Activated effector memory CD4-positive, alpha-beta T cell treated with Interleukin-2 at 50 U/mL for 16 hours (primary cell): ENCODE results near the gene GLI3.

ENCODE experiments used
- DNase-seq: peaks from one replicate; pipeline ENCODE4 v3.0.0-alpha.2; 2020

The GLI3 gene

DNA sequence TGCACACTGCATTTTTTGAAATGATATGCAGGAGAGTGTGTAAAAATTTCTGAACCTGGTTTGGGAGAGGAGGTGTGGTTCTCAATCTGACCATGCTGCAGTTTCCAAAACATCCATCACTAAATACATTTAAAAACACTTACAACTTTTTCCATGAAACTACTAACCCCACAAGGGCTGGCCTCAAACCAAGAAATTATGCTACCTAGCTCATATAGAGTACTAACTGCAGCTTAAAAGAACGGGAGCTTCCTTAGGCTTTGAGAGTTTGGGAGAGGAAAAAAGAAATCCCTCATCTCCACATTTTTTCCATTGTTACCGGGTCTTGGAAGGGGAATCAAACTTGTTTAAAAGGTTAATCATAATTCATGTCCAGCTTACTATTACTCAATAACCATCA, 214.2 kb downstream of the GLI3 start:
- DNase-seq, result no peak

DNA sequence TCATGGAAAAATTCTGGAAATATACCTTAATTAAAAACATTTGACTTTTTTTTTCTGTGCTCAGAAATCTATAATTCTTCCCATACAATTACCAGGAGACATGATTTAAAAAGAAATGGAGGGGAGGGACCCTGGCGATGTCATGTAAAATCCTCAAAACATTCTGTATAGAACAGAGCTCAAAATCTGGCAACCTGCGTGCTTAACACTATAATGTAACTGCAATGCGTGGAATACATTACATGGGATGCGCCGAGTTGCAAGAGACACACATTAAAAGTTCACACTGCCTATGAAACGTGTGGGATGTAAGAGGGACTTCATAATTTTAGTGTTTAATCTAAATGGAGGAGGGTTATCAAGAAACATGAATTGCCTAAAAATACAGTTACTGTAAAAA, 215.0 kb downstream of the GLI3 start:
- no peak for DNase-seq

DNA sequence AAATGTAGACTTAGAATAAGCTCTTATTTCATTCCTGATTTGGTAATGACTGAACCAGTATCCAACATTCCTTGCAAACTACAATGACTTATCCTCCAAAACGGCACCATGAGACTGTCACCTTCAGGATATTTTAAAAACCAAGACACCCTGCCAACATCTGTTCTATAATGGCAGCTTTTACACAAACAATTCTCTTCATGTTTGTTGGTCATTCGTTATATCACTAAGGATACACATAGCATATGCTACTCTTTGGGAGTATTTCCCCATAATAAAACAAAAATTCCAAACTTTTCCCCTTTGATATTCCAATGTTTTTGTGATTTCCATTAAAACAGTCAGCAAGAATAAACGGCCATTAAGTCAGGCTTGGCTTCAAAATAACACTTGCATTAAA, 215.4 kb downstream of the GLI3 start:
- no peak for DNase-seq

DNA sequence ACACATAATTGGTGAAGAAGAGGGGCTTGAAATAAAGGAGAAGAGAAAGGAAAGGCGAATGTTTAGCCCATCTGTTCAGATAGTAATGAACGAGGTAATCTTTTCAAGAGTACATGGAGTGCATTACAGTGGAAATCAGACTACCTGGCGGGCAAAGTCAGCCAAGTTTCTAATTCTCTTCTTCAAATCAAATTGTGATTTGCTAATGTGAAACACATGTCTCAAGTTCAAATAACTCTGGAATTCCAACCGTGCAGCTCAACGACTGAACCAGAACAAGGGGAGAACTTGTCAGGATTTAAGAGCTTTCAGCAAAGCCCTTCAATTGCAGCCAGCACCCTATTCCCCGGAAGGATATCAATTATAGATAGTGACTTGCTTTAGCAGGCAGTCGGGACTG, 216.9 kb downstream of the GLI3 start:
- DNase-seq, result no peak

DNA sequence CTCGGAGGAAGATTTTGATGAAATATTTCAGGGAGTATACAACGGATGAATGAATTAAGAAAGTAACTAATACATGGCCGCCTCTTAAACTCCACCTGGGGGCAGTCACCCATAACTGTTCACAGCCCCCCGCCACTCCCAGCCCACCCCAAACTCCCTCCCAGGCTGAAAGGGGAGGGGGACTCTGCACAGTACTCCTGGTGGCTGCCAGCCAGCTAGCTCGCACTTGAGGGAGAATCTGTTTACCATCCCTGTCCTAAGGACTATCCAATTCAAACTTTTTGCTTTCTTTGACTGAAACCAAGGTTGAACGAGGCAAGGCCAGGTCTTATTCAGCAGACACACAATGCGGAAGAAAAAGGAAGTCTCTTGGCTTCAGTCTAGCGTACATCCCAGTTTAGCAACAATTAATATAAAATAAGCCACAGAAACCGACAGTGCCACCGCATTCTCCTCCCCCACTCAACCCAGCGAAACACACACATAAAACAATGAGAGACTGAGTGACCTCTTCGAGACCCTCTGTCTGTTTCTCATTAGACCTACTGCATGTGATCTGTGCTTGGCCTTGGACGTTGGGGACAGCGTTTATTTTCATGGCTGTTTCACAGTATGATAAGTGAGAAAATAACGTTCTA, 219.5 kb downstream of the GLI3 start:
- no peak for DNase-seq

DNA sequence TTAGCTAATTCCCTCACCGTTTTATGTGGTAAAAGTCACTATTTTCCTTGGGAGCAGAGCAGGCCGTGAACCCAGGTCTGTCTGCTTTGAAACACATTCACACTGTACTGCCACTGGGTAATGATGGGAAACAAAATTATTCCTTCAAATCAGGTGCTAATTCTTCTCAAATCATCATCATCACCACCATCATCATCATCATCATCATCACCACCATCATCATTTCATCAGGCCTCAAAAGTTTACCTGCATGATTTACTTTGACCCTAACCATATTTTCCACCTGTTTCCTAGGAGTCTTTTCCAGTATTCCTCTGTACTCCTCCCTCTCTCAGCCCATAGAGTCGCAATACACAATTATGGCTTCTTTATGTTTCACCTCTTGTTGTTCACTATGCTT, 220.5 kb downstream of the GLI3 start:
- DNase-seq, result no peak

DNA sequence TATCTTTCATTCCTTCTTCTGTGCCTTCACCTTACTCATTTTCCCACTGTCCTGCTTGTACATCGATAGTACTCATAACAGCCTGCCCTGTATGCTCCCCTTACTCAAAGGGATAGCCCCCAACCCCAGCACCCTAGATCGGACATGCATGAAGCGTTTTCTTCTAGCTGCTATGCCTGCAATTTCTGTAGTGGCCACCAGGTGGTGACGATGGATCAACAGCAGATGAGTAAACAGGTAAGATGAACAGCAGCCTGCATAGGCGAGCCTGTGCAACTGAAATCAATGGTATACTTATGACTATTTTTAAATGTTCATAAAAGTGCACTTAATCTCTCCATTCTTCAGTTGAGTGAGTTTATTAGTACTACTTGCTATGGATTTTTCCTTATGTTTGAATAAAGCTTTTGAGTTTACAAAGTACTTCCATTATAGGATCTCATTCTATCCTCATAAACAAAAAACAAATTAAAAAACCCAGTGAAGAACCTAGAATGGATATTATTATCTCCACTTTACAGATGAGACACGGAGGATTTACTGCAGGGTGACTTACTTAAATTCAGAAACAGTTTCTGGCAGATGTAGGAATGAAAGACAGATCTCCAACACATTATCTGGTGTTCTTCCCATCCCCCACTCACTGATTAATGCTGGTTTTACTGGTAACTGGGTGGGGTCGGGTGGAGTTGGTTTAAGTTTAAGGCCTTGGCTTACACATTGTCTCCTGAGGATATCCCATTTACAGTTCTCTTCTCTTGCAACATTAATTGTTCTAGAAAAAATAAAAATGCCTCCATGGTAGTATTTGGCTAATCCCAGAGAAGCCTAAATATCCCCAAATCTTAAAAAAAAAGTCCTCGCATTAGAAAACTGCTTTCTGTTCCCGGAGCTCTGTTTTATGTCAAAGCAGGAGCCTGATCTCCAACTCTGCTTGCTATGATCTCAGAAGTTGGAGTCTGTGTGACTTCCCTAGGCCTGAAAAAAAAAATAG, 222.1 kb downstream of the GLI3 start:
- DNase-seq, result no peak

DNA sequence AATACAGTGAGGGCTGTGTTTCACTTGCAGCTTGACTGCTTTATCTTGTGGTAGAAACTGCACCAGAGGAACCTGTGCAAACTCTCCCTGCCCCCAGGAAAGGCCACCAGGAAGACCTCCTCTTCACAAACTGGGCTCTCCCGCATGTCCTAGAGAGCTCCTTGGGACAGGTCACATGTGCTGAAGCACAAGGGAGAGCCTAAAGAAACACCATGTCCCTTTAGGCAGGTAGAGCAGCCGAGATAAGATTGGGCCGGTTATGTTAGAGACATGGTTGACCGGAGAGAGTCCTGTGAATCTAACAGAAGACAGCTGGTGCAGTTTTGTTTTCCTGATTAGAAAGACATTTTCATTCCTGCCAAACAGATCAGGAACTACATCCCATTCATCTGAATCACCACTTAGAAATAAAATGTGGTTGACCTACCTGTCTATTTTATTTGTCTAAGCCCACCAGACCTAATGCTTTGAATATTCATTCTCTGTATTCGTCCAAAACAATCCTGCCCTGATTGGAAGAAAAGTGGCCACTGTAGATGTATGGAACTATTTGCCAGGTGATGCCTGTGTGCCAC, 224.1 kb downstream of the GLI3 start:
- DNase-seq, result no peak

DNA sequence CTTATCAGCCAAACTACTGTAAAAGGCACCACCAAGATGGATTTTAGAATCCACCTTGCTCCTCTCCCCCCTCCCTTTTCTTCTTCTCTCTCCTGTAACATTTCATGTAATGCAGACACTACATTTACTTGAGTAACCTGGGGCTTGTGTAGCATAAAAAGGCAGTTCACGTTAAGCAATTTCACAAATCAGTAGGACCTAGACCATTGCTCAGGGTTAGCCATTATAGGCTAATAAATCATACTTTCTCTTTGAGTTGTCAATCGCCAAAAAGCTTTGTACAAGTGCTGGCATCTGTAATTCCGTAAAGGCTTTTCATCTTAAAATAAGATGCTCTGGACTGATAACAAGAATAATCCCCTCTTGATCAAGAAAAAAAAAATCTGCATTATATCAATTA, 224.7 kb downstream of the GLI3 start:
- DNase-seq, result no peak

DNA sequence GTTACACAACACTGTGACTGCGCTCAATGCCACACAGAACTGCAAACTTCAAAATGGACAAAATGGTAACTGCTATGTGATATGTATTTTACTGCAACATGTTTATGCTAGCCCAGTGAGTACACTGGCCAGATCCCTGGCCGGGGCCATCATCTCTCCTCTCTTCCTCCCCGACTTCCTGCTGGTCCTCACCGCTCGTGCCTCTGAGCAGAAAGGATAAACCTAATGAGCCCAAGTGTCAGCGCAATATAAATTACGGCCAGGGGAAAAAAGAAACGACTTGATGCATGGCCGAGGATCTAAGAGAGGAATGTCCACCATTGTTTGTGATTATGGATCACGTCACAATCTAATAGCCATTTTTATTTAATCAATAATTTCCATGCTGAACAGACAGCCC, 225.2 kb downstream of the GLI3 start:
- no peak for DNase-seq

DNA sequence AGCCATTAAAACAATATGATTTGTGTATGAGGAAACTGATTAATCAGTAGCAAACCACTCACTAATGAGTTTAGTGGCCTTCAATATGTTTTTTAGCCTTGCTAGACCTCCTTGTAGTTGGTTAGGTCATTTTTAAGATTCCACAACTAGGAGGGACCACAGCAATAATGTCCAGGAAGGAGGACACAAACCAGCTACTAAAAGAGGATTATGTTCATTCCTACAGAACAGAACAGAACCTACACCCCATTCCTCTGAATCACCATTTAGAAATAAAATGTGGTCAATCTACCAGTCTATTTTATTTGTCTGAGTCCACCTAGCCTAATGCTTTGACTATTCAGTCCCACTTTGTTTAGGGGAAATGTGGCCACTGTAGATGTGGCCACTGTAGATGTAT, 226.3 kb downstream of the GLI3 start:
- no peak for DNase-seq

DNA sequence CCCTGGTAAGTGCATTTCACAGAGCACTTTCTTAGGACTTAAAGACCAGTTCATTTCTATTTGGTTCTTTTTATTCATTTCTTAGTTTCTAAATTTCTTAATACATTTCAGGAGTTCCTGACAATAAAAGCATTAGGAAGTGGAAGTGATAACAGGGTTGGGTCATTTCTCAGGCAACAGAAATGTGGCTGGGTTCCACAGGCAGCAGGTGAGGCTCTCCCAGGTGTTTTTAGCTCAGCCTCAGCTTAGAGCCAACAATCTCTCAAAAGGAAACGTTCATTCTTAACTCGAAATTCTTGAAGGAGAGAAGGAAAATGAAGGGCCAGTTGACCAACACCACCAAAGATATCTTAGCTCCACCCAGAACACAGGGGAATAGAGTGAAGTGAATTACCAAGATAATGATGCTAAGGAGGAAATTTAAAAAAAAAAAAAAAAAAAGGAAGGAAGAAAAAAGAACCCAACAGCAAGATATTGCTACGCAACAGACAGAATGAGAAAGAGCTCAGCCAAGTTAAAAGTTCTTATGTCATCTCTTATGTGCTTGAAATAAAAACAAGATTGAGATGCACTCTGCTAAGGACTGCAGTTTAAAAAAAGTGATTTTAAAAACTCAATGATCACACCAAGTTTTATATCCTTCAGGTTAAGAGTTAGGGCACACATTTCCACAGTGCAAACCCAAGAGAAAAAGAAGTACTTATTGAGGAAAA, 230.1 kb downstream of the GLI3 start:
- no peak for DNase-seq

DNA sequence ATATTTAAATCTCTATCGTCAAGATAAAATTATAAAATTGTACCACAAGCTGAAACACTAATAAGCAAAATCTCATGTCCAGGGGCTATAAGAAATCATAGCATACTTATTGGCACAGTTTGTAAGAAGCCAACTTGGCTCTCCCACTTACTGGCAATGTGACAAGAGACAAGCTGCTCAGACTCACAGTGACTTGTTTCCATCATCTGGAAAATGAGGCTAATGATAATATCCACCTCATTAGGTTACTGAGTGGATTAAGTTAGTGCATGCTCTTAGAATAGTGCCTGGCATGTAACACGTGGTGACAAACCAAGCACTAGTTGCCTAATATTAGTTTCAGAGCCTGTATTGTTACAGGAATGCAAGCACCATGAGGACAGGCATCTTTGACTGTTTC, 234.4 kb downstream of the GLI3 start:
- no peak for DNase-seq

DNA sequence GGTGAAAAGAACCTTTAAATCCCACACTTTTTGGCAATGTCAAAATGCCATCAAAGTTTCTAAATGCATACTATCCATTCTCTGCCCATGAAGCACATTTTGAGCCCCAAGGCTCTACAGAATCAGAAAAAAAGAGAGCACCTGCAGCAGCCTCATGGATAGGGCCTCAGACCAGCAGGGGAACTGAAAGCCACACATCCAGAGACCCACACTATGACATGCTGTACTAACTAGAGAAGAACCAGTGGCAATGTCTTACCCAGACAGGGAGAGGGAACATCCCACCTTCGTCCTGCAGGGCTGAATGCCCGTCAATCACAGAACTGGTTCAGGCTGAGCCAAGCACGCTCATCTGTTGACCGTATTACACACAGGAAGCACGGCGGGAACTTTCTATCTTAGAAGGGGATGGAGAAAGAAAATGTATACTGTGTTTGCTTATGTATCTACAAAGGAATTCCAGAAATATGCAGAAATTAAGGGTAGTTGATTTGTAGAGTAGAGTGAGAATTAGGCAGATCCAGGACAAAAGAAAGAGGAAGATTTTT, 237.2 kb downstream of the GLI3 start:
- DNase-seq, result no peak

DNA sequence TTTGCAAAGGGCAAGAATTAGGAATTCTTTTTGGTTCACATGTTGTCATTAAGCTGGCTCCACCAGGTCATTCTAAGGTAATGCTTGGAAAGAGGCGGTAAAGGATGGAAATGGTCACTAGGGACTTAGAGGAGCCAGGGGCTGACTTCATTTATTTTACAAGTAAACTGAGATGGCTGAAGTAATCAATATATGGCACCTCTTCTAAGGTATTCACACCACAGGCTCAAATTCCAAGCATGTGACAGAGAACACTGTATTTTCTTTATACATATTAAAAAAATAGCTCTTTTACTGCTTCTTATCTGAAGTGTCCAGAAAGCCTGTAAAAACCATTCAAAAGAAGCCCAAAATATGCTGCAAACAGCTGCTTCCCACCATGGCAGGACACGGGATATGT, 239.0 kb downstream of the GLI3 start:
- no peak for DNase-seq

DNA sequence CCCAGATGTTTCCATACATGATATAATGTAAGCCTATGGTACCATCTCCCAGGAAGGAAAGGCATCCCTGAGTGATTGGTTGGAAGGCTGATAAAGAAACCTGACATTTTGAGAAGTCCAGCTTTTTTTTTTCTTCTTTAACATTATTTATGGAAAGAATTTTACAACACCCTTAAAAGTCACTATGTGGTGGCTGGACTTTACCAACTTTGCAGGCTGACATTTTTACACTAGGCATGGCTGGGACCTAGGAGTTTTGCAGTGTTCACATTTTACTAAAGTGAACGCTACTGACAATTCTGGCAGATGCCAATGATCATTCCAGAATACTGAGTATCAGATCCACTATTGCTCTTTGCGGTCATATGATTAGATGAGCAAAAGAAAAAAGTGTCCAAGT, 239.9 kb downstream of the GLI3 start:
- no peak for DNase-seq

DNA sequence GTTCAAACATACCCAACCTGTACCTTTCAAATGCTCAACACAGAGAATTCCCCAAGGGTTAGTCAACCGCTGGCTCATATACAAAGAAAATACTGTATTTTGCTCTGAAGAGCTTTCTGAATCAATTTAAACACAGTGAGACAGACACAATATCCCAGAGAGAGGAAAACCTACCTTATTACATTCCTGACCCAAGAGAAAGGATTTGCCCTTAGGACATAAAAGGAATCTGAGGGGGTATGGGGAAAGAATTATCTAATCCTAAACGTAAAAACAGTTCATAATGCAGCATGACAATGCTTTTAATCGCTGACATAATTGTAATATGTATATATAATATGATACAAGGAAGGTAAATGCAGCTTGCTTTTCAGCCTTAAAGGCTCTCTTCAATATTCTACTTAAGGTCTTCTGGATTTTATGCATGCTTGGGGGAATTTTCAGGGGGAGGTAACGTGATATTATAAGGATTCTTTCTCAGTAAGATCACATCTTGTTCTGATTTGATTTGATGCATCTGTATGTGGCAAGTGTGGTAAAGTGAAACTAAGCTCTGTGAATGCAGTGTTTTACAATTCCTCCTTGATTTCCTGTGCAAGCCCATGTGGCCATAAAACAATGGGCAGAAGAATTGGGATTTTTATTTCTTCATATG, 240.5 kb downstream of the GLI3 start:
- DNase-seq, result no peak

DNA sequence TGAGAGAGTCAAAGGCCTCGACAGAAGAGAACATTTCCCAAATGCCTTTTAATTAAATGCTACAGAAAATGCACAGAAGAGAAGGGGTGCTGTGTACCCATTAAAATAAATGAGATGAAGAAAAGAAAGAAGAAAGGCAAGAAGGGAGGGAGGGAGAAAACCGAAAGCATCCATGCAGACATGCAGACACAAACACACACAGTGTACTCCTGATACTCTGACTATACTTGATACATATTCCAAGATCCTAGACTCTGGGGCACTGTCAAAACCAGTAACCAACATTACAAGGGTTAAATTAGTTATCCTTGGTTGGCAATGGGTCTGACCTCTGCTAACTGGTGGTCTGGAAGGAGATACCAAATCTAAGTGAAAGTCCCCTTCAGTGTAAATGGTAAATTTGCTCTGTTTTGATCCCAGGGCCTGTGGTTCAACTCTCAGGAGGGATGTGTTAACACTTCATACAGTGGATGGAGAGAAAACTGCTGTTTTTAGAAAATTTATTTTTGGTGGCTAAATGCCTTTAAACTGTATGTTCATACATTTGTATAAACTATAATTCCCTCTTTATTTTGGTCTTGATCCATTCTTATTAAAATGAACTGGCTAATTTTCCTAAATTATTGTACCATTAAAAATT, 241.3 kb downstream of the GLI3 start:
- no peak for DNase-seq

DNA sequence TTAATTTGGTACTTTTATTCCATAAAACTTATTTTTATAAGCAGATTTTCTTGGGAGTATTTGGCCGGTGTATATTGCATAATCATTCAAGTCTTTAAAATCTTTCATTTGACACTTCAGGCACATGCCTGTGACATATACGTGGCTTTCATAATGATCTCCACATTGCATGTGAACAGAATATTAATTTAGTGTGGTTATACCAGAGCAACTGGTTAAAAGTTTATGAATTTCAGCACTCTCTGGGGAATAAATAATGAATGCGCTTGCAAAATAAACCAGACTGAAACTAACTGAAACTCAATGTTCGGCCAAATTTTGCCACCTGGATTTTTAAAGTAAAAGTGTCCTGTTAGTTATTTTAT, 242.3 kb downstream of the GLI3 start:
- no peak for DNase-seq

DNA sequence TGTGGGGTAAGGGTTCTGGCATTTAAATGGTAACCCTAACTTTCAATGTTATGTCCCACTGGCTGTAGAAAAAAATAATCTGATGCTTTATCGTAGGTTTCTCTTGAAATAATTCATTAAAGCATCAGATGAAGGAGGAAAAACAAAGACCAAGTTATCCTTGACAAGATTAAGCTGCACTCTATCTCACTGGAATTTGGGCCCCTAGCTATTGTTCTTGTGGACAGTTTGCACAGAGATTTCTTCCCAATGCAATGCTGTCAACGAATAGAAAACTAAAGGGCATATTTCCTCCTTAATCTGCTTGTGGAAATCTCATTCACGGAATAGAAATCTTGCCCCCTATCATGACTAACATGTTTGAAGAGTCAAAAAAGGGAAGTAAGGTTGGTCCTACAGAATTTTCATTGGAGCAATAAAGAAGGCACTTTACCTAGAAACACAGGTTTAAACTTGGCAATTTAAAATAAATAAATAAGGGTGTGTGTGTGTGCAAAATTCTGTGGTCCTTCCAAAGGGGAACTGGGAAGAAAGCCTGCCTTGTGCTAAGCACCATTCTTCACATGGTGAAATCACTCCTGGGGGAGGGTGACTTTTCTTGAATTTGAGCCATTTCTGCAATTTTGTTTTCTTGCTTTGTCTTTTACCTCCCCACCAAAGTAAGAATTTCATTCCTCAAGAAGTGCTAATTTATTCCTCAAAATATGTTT, 242.8 kb downstream of the GLI3 start:
- no peak for DNase-seq
